GM10266 (cell line): ENCODE measurements around the gene CLDN14.

Experiments used
- DNase-seq: peaks from one replicate; pipeline ENCODE4 v3.0.0; 2012; ENCODE audit errors: extremely low spot score
- CTCF ChIP-seq: IDR thresholded peaks from 2 replicates; pipeline ENCODE4 v1.5.1; 2012; ENCODE audit warnings: mild to moderate bottlenecking, low read depth; ENCODE audit not compliant: control insufficient read depth, insufficient read depth; ENCODE audit errors: missing control alignments

The CLDN14 gene

GRCh38 chr21:36486246-36486645 lies 6.3 kb upstream of the CLDN14 start:
- TF ChIP-seq CTCF, result no peak
- no peak for DNase-seq

- DNase-seq, result no peak
- TF ChIP-seq CTCF, result no peak
These were observed 5.6 kb upstream of the CLDN14 start for GRCh38 chr21:36485476-36485875.

GRCh38 chr21:36483095-36483494 lies 3.2 kb upstream of the CLDN14 start:
- no peak for DNase-seq
- TF ChIP-seq CTCF, result no peak

- TF ChIP-seq CTCF, result no peak
These were observed 2.8 kb upstream of the CLDN14 start for GRCh38 chr21:36482673-36483072.

GRCh38 chr21:36482181-36482580 lies 2.3 kb upstream of the CLDN14 start:
- no peak for DNase-seq
- TF ChIP-seq CTCF, result no peak

More at GRCh38 chr21:36482673-36483072, 2.8 kb upstream of the CLDN14 start:
- DNase-seq, result no peak

- TF ChIP-seq CTCF, result no peak
- DNase-seq, result no peak
These were observed 1.7 kb upstream of the CLDN14 start for GRCh38 chr21:36481639-36482038.

GRCh38 chr21:36480618-36481017 lies 696 bp upstream of the CLDN14 start:
- no peak for TF ChIP-seq CTCF
- DNase-seq, result no peak

GRCh38 chr21:36478941-36479340 lies 981 bp downstream of the CLDN14 start:
- no peak for DNase-seq
- peak; percentile 19 for TF ChIP-seq CTCF
